ENCODE measurements around the gene EYS.
"Not testable (repeated sequence)": the region's sequence is repeated elsewhere in the genome, so short reads cannot be mapped to it uniquely, and the experiment has no call there.

The EYS gene

GRCh38 chr6:64467656-64468055 is 1239.4 kb downstream of the EYS start:
- H3K9me3 ChIP-seq (ENCODE audit: control extremely low read depth in 1 of 5, control insufficient read depth in 4 of 5, insufficient read depth in 2 of 5, low read depth in 1 of 5, low read length in 4 of 5): peaks cover 0 to 4% (median 0%) of the 10 kb centered on the region in 5 experiments
- H3K36me3 ChIP-seq (ENCODE audit: control insufficient read depth in 4 of 4, insufficient read depth in 4 of 4, low read length in 3 of 4): no peaks in the 10 kb centered on the region
- no CpG with 5 or more reads among the region's 1 CpG for WGBS (ENCODE audit: insufficient coverage)
- no peaks in the 10 kb centered on the region for H3K27me3 ChIP-seq (replicated peaks in 2 of 5; ENCODE audit: control insufficient read depth in 4 of 5, insufficient read depth in 5 of 5, low read length in 4 of 5)
- no peak for DNase-seq
- POLR2A ChIA-PET: no interaction called here
- H3K27ac ChIP-seq (ENCODE audit: insufficient read depth in 1 of 2, low read depth in 1 of 2, low read length in 2 of 2, poor library complexity in 1 of 2, severe bottlenecking in 2 of 2): no peak overlapping the region
- H3K4me3 ChIP-seq (ENCODE audit: control insufficient read depth in 1 of 7, extremely low read depth in 1 of 7, insufficient read depth in 4 of 7, low read depth in 2 of 7, low read length in 6 of 7): no peak overlapping the region
- H3K4me1 ChIP-seq (ENCODE audit: control extremely low read depth in 1 of 4, control insufficient read depth in 4 of 4, insufficient read depth in 4 of 4, low read length in 3 of 4): no peaks in the 10 kb centered on the region
- CTCF ChIA-PET: no interaction called here

GRCh38 chr6:64459411-64459944 is 1247.5 kb downstream of the EYS start:
- 8% methylated on average over 1 of the region's 1 CpG for WGBS (ENCODE audit: insufficient coverage)
- CTCF ChIA-PET: no interaction called here
- POLR2A ChIA-PET: no interaction called here
- H3K9me3 ChIP-seq (ENCODE audit: control extremely low read depth in 1 of 5, control insufficient read depth in 4 of 5, insufficient read depth in 2 of 5, low read depth in 1 of 5, low read length in 4 of 5): no peaks in the 10 kb centered on the region
- no peak for DNase-seq
- no peaks in the 10 kb centered on the region for H3K36me3 ChIP-seq (ENCODE audit: control insufficient read depth in 4 of 4, insufficient read depth in 4 of 4, low read length in 3 of 4)
- H3K27ac ChIP-seq (ENCODE audit: insufficient read depth in 1 of 2, low read depth in 1 of 2, low read length in 2 of 2, poor library complexity in 1 of 2, severe bottlenecking in 2 of 2): no peak overlapping the region
- H3K4me3 ChIP-seq (ENCODE audit: control insufficient read depth in 1 of 7, extremely low read depth in 1 of 7, insufficient read depth in 4 of 7, low read depth in 2 of 7, low read length in 6 of 7): no peak overlapping the region
- no peaks in the 10 kb centered on the region for H3K4me1 ChIP-seq (ENCODE audit: control extremely low read depth in 1 of 4, control insufficient read depth in 4 of 4, insufficient read depth in 4 of 4, low read length in 3 of 4)
- no peaks in the 10 kb centered on the region for H3K27me3 ChIP-seq (replicated peaks in 2 of 5; ENCODE audit: control insufficient read depth in 4 of 5, insufficient read depth in 5 of 5, low read length in 4 of 5)

- H3K4me3 ChIP-seq (ENCODE audit: control insufficient read depth in 1 of 7, extremely low read depth in 1 of 7, insufficient read depth in 4 of 7, low read depth in 2 of 7, low read length in 6 of 7); H3K4me1 ChIP-seq (ENCODE audit: control extremely low read depth in 1 of 4, control insufficient read depth in 4 of 4, insufficient read depth in 4 of 4, low read length in 3 of 4); CTCF ChIA-PET; DNase-seq; H3K27me3 ChIP-seq (replicated peaks in 2 of 5; ENCODE audit: control insufficient read depth in 4 of 5, insufficient read depth in 5 of 5, low read length in 4 of 5); POLR2A ChIA-PET; H3K36me3 ChIP-seq (ENCODE audit: control insufficient read depth in 4 of 4, insufficient read depth in 4 of 4, low read length in 3 of 4); H3K27ac ChIP-seq (ENCODE audit: insufficient read depth in 1 of 2, low read depth in 1 of 2, low read length in 2 of 2, poor library complexity in 1 of 2, severe bottlenecking in 2 of 2); H3K9me3 ChIP-seq (ENCODE audit: control extremely low read depth in 1 of 5, control insufficient read depth in 4 of 5, insufficient read depth in 2 of 5, low read depth in 1 of 5, low read length in 4 of 5): not testable (repeated sequence)
- 94% methylated on average over 5 of the region's 6 CpGs for WGBS (ENCODE audit: insufficient coverage)
Measured at GRCh38 chr6:64448101-64448500, 1258.9 kb downstream of the EYS start.

- POLR2A ChIA-PET: no interaction called here
- no peak overlapping the region for H3K27ac ChIP-seq (ENCODE audit: insufficient read depth in 1 of 2, low read depth in 1 of 2, low read length in 2 of 2, poor library complexity in 1 of 2, severe bottlenecking in 2 of 2)
- no peak overlapping the region for H3K4me3 ChIP-seq (ENCODE audit: control insufficient read depth in 1 of 7, extremely low read depth in 1 of 7, insufficient read depth in 4 of 7, low read depth in 2 of 7, low read length in 6 of 7)
- no peaks in the 10 kb centered on the region for H3K9me3 ChIP-seq (ENCODE audit: control extremely low read depth in 1 of 5, control insufficient read depth in 4 of 5, insufficient read depth in 2 of 5, low read depth in 1 of 5, low read length in 4 of 5)
- CTCF ChIA-PET: no interaction called here
- WGBS (ENCODE audit: insufficient coverage): no CpG with 5 or more reads among the region's 1 CpG
- H3K4me1 ChIP-seq (ENCODE audit: control extremely low read depth in 1 of 4, control insufficient read depth in 4 of 4, insufficient read depth in 4 of 4, low read length in 3 of 4): no peaks in the 10 kb centered on the region
- H3K36me3 ChIP-seq (ENCODE audit: control insufficient read depth in 4 of 4, insufficient read depth in 4 of 4, low read length in 3 of 4): no peaks in the 10 kb centered on the region
- H3K27me3 ChIP-seq (replicated peaks in 2 of 5; ENCODE audit: control insufficient read depth in 4 of 5, insufficient read depth in 5 of 5, low read length in 4 of 5): no peaks in the 10 kb centered on the region
- DNase-seq: no peak
Measured at GRCh38 chr6:64445038-64445437, 1262.0 kb downstream of the EYS start.

GRCh38 chr6:64439274-64439673 is 1267.8 kb downstream of the EYS start:
- Histone ChIP-seq H3K9me3 (ENCODE audit: control extremely low read depth in 1 of 5, control insufficient read depth in 4 of 5, insufficient read depth in 2 of 5, low read depth in 1 of 5, low read length in 4 of 5) (peaks cover 0 to 1% (median 0%) of the 10 kb centered on the region in 5 experiments), H3K27ac (ENCODE audit: insufficient read depth in 1 of 2, low read depth in 1 of 2, low read length in 2 of 2, poor library complexity in 1 of 2, severe bottlenecking in 2 of 2) (no peak overlapping the region), H3K27me3 (replicated peaks in 2 of 5; ENCODE audit: control insufficient read depth in 4 of 5, insufficient read depth in 5 of 5, low read length in 4 of 5) (no peaks in the 10 kb centered on the region), H3K36me3 (ENCODE audit: control insufficient read depth in 4 of 4, insufficient read depth in 4 of 4, low read length in 3 of 4) (no peaks in the 10 kb centered on the region), H3K4me3 (ENCODE audit: control insufficient read depth in 1 of 7, extremely low read depth in 1 of 7, insufficient read depth in 4 of 7, low read depth in 2 of 7, low read length in 6 of 7) (no peak overlapping the region), H3K4me1 (ENCODE audit: control extremely low read depth in 1 of 4, control insufficient read depth in 4 of 4, insufficient read depth in 4 of 4, low read length in 3 of 4) (no peaks in the 10 kb centered on the region)
- DNase-seq: no peak
- ChIA-PET POLR2A (no interaction called here), CTCF (interaction anchor here (0.5 kb wide), 1 partner anchor 892 kb away, joined by 3 read pairs; no protein-coding TSS in a partner anchor)
- no CpG with 5 or more reads among the region's 2 CpGs for WGBS (ENCODE audit: insufficient coverage)

- no peak for DNase-seq
- Histone ChIP-seq H3K27ac (ENCODE audit: insufficient read depth in 1 of 2, low read depth in 1 of 2, low read length in 2 of 2, poor library complexity in 1 of 2, severe bottlenecking in 2 of 2) (no peak overlapping the region), H3K36me3 (ENCODE audit: control insufficient read depth in 4 of 4, insufficient read depth in 4 of 4, low read length in 3 of 4) (no peaks in the 10 kb centered on the region), H3K4me3 (ENCODE audit: control insufficient read depth in 1 of 7, extremely low read depth in 1 of 7, insufficient read depth in 4 of 7, low read depth in 2 of 7, low read length in 6 of 7) (no peak overlapping the region), H3K27me3 (replicated peaks in 2 of 5; ENCODE audit: control insufficient read depth in 4 of 5, insufficient read depth in 5 of 5, low read length in 4 of 5) (no peaks in the 10 kb centered on the region), H3K9me3 (ENCODE audit: control extremely low read depth in 1 of 5, control insufficient read depth in 4 of 5, insufficient read depth in 2 of 5, low read depth in 1 of 5, low read length in 4 of 5) (peaks cover 0 to 1% (median 0%) of the 10 kb centered on the region in 5 experiments), H3K4me1 (ENCODE audit: control extremely low read depth in 1 of 4, control insufficient read depth in 4 of 4, insufficient read depth in 4 of 4, low read length in 3 of 4) (no peaks in the 10 kb centered on the region)
- CTCF ChIA-PET: no interaction called here
- POLR2A ChIA-PET: no interaction called here
- WGBS (ENCODE audit: insufficient coverage): no CpG with 5 or more reads among the region's 2 CpGs
Measured at GRCh38 chr6:64437996-64438395, 1269.0 kb downstream of the EYS start.

GRCh38 chr6:64429926-64430325 is 1277.1 kb downstream of the EYS start:
- Histone ChIP-seq H3K4me1 (ENCODE audit: control extremely low read depth in 1 of 4, control insufficient read depth in 4 of 4, insufficient read depth in 4 of 4, low read length in 3 of 4) (no peaks in the 10 kb centered on the region), H3K27me3 (replicated peaks in 2 of 5; ENCODE audit: control insufficient read depth in 4 of 5, insufficient read depth in 5 of 5, low read length in 4 of 5) (no peaks in the 10 kb centered on the region), H3K4me3 (ENCODE audit: control insufficient read depth in 1 of 7, extremely low read depth in 1 of 7, insufficient read depth in 4 of 7, low read depth in 2 of 7, low read length in 6 of 7) (no peak overlapping the region), H3K9me3 (ENCODE audit: control extremely low read depth in 1 of 5, control insufficient read depth in 4 of 5, insufficient read depth in 2 of 5, low read depth in 1 of 5, low read length in 4 of 5) (no peaks in the 10 kb centered on the region), H3K27ac (ENCODE audit: insufficient read depth in 1 of 2, low read depth in 1 of 2, low read length in 2 of 2, poor library complexity in 1 of 2, severe bottlenecking in 2 of 2) (no peak overlapping the region), H3K36me3 (ENCODE audit: control insufficient read depth in 4 of 4, insufficient read depth in 4 of 4, low read length in 3 of 4) (no peaks in the 10 kb centered on the region)
- DNase-seq: no peak
- ChIA-PET POLR2A (no interaction called here), CTCF (no interaction called here)
- WGBS (ENCODE audit: insufficient coverage): no CpG with 5 or more reads among the region's 1 CpG
